ENCODE measurements around the gene TFDP1.

GRCh38 chr13:113548171-113548641 lies 36.3 kb upstream of the TFDP1 start:
- TF ChIP-seq EP300 (IDR thresholded peaks at IDR 0.05), result no peak
- TF ChIP-seq POLR2AphosphoS5 (IDR thresholded peaks at IDR 0.05), result peak in 1 of 4 donors; percentile 17
- TF ChIP-seq CTCF (IDR thresholded peaks at IDR 0.05), result no peak

All from sigmoid colon (tissue), 4 donors.